ENCODE measurements around the gene C1orf185.
"Not testable (repeated sequence)": the region's sequence is repeated elsewhere in the genome, so short reads cannot be mapped to it uniquely, and the experiment has no call there.

The C1orf185 gene

DNA sequence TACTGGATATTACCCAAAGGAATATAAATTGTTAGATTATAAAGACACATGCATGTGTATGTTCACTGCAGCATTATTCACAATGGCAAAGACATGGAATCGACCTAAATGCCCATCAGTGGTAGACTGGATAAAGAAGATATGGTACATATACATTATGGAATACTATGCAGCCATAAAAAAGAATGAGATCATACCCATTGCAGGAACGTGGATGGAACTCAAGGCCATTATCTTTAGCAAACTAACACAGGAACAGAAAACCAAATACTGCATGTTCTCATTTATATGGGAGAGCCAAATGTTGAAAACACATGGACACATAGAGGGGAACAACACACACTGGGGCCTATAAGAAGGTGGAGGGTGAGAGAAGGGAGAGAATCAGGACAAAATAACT is 35.7 kb downstream of the C1orf185 start:
- DNase-seq (ENCODE audit: low read depth), result not testable (repeated sequence)

DNA sequence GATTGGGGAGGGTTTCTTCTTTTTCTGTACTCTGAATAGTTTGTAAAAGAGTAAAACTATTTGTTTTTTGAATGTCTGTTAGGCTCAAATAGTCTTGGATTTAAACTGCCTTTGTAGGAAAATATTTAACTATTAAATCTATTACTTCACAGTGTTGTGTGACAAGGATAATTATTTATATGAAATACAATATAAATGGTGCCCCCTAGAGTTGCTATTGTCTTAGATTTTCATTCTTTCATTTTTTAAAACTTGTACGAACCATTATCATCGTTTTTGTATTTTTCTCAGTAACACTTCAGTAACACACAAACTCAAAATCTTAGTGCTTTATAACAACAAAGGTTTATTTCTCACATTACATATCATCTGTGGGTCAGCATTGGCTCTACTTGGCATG is 37.4 kb downstream of the C1orf185 start:
- no peak for DNase-seq (ENCODE audit: low read depth)

DNA sequence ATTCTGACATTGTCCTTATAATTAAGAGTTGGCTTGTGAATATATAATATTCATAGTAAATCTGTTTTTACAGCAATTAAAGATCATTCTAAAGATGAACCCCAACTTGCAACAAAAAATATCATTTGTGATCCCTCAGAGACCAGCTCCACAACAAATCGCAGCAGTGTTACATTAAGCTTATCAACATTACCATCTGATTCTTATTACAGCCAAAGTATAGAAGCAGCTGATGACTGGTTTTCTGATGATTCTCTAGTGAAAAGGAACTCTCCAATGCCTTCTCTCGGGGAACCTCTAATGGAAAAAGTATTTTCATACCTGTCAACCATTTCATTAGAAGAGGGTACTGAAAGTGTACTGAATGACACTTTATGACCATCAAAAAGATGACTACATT is 45.4 kb downstream of the C1orf185 start:
- DNase-seq (ENCODE audit: low read depth), result no peak

DNA sequence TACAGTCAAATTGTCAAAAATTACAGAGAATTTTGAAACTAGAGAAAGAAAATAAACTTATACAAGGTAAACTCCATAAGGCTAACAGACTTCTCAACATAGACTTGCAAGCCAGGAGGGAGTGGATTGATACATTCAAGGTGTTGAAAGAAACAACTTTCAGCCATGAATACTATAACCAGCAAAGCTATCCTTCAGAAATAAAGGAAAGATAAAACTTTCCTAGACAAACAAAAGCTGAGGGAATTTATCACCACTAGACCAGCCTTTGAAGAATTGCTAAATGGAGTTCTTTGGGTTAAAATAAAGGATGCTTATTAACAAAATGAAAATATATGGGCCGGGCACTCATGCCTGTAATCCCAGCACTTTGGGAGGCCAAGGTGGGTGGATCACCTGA is 52.7 kb downstream of the C1orf185 start:
- no peak for DNase-seq (ENCODE audit: low read depth)

DNA sequence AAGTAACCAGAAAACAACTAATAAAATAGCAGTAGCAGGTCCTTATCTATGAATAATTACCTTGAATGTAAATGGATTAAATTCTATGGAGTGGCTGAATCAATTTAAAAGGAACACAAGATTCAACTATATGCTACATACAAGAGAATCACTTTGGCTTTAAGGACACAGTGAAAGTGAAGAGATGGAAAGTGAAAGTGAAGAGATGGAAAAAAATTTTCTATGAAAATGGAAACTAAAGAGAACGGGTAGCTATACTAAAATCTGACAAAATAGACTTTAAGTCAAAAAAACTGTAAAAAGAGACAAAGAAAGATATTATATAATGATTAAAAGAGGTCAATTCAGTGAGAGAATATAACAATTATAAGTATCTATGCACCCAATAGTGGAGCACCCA is 54.7 kb downstream of the C1orf185 start:
- no peak for DNase-seq (ENCODE audit: low read depth)

DNA sequence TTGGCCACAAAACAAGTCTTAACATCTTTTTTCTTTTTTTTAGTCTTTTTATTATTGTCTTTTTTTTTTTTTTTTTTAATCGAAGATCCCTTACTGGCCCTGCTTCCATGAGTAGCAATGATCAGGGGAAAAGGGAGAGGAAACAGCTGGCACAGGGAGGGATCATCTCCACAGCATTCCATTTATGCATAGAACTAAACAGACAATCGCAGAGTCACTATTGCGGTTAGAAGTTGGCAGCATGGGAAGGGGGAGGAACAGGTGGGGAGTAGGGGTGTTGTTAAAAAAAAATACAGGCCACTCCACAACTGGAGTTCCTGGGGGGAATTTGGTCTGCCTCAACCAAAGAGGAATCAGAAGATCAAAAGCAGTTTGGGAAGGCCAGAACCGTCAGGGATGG is 55.4 kb downstream of the C1orf185 start:
- DNase-seq (ENCODE audit: low read depth), result no peak

DNA sequence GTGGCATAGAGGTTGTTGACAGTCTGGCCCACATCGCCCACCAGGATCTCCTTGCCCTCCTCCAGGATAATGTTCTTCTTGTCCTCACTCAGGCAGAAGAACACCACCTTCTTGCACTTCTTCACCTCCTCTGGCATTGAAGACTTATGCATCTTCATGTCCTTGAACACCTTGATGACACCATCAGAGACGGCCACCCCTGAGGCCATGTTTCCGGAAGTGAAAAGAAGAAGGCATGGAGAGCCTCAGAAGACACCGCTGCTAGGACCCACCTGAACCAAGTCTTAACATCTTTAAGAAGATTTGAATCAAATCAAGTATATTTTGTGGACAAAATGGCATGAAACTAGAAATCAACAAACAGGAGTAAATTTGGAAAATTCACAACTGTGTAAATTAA is 56.2 kb downstream of the C1orf185 start:
- DNase-seq (ENCODE audit: low read depth), result no peak

DNA sequence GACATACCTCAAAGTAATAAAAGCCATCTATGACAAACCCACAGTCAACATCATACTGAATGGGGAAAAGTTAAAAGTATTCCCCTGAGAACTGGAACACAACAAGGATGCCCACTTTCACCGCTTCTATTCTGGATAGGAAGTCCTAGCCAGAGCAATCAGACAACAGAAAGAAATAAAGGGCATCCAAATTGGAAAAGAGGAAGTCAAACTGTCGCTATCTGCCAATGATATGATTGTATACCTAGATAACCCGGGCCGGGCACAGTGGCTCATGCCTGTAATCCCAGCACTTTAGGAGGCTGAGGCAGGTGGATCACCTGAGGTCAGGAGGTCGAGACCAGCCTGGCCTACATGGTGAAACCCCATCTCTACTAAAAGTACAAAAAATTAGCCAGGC is 60.5 kb downstream of the C1orf185 start:
- not testable (repeated sequence) for DNase-seq (ENCODE audit: low read depth)

DNA sequence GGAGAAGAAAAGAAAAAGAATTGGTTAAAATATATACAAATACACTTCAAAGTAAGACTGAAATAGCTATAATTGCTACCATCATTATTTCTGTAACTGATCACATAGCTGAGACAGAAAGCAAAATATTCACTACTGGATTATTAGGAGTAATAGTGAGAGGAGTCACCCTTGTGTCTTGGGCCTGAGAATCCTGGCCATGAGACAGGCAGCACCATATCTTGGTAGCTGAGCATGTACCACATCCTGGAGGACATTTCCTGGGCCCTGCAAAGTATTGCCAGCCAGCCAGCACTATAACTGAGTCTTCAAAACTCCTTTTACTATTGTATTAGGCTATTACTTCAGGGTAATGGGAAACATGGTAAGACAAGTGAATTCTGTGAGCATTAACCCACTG is 63.5 kb downstream of the C1orf185 start:
- no peak for DNase-seq (ENCODE audit: low read depth)

DNA sequence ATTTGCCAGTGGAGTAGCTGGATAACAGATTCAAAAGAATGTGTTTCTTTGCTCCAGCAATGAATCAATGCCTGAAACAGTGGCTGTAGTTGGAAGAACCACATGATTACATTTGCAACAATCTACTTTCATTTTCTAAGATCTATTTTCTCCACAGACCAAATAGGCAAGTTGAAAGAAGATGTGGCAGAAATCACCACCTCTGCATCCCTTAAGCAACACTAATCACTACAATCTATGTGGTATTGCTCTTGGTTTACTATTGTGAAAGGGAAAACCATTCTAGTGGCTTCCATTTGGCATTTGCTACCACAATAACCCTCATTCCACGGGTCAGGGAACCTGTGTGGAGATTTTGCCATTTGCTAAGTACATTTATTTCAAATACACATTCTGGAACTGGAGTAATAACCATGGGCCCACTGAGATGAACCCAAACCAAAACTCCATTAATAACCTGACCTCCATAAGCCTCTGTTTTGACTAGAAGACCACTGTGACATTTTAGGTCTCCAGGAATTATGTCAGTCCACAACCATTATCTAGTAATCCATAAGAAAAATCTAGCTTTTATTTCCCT is 66.3 kb downstream of the C1orf185 start:
- no peak for DNase-seq (ENCODE audit: low read depth)

DNA sequence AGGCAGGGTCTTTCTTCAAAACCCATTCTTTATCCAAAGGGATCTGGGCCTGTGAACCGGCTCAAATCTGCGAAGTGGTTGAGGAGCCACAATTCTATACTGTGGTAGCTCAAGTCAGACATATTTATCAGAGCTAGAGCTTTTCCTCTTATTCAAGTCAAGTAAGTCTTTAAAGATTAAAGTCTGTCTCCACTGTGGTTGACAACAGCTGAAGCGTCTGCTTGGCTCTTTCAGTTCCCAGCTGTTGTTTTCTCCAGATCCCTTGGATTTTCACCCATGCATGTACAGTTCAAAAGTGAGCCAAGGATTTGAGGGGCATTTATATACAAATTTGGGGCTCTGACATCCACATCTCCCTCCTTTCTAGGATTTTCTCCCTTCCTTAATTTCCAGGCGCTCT is 66.9 kb downstream of the C1orf185 start:
- no peak for DNase-seq (ENCODE audit: low read depth)

DNA sequence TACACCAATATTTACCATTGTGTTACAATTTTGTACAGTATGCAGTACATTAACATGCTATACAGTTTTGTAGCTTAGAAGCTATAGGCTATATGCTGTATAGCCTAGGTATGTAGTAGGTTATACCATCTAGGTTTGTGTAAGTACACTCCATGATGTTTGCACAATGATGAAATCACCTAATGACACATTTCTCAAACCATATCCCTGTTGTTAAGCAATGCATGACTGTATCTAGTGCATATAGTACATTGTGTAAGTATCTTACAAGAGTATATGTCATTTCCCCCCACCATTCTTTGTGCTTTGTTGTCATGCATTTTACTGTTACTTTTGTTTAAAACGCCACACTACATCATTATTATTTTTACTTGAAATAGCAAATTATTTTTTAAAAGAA is 68.3 kb downstream of the C1orf185 start:
- DNase-seq (ENCODE audit: low read depth), result no peak

DNA sequence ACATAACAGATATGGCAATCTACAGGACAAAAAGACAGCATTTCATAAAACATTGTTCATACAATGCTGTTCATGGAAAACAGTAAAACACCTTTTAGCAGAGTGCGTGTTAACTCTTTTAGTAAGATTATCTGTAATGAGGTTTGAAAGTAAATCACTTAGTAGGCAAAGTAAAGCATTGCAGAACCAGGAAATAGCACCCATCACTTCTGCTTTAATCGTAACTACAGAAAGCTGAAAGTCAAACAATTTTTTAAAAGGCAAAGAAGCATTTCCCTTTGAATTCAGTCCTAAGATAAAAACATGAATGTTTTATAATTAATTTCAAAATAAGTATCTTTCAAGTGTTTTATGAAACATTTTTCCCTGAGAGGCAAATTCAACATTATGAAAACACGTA is 70.8 kb downstream of the C1orf185 start:
- DNase-seq (ENCODE audit: low read depth), result no peak

DNA sequence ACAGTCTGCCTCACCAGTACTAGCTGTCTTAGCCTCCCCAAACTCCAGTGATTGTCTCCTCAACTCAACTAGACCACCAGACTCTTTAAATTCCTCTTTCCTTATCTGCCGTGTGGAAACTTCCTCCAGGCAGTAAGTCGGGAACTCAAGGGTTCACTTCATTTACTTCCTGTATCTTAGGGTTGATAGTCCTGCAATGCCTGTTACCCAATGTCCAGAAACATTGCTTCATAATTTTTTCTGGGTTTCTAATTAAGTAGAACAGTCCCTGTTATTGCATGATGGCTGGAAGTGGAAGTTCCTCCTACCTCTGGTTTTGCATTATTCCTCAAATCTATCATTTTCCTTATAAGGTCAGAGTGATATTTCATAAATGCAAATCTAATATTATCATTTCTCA is 73.2 kb downstream of the C1orf185 start:
- no peak for DNase-seq (ENCODE audit: low read depth)

DNA sequence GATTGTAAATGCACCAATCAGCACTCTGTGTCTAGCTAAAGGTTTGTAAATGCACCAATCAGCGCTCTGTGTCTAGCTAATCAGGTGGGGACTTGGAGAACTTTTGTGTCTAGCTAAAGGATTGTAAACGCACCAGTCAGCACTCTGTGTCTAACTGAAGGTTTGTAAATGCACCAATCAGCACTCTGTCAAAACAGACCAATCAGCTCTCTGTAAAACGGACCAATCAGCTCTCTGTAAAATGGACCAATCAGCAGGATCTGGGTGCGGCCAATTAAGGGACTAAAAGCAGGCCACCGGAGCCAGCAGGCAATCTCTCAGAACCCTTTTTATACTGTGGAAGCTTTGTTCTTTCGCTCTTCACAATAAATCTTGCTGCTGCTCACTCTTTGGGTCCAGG is 76.0 kb downstream of the C1orf185 start:
- not testable (repeated sequence) for DNase-seq (ENCODE audit: low read depth)

DNA sequence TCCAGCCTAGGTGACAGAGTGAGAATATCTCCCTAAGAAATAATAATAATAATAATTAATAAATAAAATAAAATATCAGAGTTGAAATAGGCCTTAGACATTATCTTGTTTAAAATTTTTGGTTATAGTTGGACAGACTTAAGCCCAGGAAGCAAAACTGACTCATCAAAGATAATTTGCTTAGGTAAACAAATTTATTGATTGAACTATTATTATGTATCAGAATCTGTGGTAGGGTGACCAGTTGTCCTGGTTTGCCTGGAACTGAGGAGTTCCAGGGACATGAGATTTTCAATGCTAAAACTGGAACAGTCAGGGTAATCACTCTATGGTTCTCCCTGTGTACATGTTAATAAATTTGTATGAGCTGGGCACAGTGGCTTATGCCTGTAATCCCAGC is 86.2 kb downstream of the C1orf185 start:
- DNase-seq (ENCODE audit: low read depth), result no peak

DNA sequence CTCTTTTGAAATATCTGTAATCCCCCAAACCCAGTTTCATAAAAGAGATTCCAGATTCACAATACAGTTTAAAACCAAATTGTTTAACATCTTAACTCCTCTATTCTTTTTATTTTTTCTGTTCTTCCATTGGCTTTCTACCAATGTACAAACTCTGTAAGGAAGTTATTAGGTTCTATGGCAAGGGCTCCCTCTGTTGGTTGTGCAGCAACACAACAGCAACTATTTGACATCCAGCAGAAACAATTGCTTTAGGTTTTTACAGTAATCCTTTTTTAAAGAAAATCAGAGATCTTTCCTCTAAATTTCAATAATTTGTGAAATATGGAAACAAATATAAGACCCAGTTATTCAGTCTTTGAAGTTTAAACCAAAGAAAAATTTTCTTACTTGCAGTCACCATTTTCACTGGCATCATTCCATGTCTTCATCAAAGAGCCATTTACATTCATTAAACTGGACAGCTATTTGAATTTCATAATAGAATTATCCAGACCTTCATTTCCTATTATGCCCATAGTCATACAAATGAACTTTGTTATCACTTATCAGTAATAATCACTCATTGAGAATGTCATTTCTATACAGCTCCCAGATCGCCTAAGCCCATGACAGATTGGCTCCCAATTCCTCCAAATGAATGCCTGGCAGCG is 87.5 kb downstream of the C1orf185 start:
- no peak for DNase-seq (ENCODE audit: low read depth)

DNA sequence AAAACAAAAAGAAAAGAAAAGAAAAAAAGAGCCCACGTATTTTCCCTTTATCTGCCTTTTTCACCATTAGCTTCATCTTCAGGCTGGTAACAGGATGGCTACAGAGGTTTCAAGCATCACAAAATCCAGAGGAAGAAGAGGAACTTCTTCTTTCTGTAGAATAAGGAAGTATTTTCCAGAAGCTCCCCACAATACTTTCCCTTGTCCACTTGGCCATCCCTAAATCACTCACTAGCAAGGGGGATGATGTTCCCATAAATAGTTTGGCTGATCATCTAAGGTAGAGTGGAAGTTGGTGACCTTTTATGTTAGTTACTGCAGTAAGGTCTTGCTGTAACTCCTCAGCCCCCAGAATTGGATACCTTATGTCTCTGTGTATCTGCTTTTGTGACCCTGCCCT is 88.9 kb downstream of the C1orf185 start:
- DNase-seq (ENCODE audit: low read depth), result no peak

DNA sequence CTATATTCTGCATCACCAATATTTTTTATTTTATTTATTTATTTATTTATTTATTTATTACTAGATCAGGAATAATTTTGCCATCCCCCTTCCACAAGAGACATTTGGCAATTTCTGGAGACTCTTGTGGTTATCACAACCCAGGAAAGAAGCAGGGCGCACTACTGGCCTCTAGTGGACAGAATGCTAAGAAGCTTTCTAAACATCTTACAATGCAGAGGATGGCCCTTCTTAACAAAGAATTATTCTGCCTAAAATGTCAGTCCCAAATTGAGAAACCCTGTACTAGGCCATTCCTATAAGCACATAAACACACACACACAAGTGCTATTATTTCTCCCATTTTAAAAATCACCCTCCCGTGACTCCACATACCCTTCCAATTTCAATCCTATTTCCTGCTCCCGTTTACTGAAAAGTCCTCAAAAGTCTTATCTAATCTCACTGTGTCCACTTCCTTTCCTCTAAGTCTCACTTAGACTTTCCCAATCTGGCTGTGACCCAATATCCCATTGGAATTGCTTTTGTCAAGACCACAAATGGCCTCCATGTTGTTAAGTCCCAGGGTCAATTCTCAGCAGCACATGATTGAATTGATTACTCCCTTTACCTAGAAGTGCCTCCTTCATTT is 90.3 kb downstream of the C1orf185 start:
- peak; percentile 28 for DNase-seq (ENCODE audit: low read depth)

DNA sequence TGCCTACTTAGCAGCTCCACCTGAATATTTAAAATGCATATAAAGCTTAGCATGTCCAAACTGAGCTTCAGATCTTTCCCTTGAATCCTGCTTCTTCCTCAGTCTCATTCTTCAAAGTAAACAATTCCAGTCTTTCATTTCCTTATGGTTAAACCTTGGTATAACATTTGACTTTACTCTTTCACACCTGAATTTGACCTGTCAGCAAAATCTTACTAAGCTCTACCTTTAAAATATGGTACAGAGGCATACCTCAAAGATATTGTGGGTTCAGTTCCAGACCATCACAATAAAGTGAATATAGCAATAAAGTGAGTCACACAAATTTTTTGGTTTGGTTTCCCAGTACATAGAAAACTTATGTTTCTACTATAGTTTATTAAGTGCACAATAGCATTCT is 91.5 kb downstream of the C1orf185 start:
- no peak for DNase-seq (ENCODE audit: low read depth)
